ENCODE results near the gene SHC2.

Gene SHC2

DNA sequence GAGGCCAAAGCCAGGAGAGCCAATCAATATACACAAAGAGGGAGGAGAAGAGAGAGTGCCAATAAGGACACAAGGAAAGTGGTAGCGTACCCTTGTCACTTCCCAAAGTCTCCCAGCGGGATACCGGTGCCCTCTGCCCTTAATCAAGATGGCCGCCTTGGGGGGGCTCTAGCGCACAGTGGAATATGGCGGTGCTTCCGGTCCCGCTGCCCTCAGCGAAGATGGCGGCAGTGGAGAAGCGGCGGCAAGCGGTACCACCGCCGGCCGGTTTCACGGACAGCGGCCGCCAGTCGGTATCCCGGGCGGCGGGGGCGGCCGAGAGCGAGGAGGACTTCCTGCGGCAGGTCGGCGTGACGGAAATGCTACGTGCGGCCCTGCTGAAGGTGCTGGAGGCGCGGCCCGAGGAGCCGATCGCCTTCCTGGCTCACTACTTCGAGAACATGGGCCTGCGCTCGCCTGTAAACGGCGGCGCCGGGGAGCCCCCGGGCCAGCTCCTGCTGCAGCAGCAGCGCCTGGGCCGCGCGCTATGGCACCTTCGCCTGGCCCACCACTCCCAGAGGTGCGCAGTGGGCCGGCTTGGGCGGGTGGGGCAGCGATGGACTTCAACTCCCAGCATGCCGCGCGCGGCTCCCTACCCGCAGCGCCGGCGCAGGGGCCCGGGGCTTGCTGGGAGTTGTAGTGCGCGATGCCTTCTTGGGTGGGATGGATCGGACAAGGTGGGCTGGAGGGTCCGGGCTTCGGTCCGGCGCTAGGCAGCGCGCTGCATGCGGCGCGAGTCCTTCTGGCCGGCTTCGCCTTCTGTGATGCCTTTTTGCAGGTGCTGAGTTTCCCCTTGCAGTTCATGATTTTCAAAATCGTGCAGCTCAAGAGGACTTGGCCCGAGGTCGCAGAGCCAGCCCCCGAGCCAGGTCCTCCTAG lies 46.7 kb upstream of the SHC2 start, which contains the start of gene TPGS1:
TSS of gene TPGS1 (plus strand) at position 212 of the 918 bp plus-strand sequence. CDS start at position 222, 10 bp downstream.
- H3K4me2 ChIP-seq (ENCODE audit: low read length) = peak within 1 kb of the TSS; percentile 94
- H3K27ac ChIP-seq (ENCODE audit: low read depth, low read length) = peak within 1 kb of the TSS; percentile 82
- peaks cover 6% of the 10 kb centered on the region; the same call in 1 of the 2 replicates for H3K36me3 ChIP-seq (ENCODE audit: control insufficient read depth, low read length)
- peaks cover 20% of the 10 kb centered on the region for H3K79me2 ChIP-seq (ENCODE audit: control insufficient read depth, low read length)
- no peaks in the 10 kb centered on the region for H3K9me2 ChIP-seq (replicated peaks; ENCODE audit: control insufficient read depth, low read length)
- H3K4me3 ChIP-seq (ENCODE audit: low read length) = peak within 1 kb of the TSS; percentile 81
- peaks cover 39% of the 10 kb centered on the region for H3K4me1 ChIP-seq (ENCODE audit: control insufficient read depth, low read length)
- H3F3A ChIP-seq (ENCODE audit: control insufficient read depth, insufficient read depth) = peaks cover 2% of the 10 kb centered on the region; the same call in 1 of the 2 replicates
- TF ChIP-seq, protein P1, sequence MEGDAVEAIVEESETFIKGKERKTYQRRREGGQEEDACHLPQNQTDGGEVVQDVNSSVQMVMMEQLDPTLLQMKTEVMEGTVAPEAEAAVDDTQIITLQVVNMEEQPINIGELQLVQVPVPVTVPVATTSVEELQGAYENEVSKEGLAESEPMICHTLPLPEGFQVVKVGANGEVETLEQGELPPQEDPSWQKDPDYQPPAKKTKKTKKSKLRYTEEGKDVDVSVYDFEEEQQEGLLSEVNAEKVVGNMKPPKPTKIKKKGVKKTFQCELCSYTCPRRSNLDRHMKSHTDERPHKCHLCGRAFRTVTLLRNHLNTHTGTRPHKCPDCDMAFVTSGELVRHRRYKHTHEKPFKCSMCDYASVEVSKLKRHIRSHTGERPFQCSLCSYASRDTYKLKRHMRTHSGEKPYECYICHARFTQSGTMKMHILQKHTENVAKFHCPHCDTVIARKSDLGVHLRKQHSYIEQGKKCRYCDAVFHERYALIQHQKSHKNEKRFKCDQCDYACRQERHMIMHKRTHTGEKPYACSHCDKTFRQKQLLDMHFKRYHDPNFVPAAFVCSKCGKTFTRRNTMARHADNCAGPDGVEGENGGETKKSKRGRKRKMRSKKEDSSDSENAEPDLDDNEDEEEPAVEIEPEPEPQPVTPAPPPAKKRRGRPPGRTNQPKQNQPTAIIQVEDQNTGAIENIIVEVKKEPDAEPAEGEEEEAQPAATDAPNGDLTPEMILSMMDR (IDR thresholded peaks at IDR 0.05; ENCODE audit: low read depth, low read length, poor library complexity, severe bottlenecking) = no peak
- no peaks in the 10 kb centered on the region for H3K27me3 ChIP-seq (ENCODE audit: control insufficient read depth, low read length)
- H3K9me3 ChIP-seq (ENCODE audit: control insufficient read depth, insufficient read depth, low read length) = no peaks in the 10 kb centered on the region
- no peaks in the 10 kb centered on the region for H4K20me1 ChIP-seq (ENCODE audit: control insufficient read depth, insufficient read depth, low read depth, low read length)

DNA sequence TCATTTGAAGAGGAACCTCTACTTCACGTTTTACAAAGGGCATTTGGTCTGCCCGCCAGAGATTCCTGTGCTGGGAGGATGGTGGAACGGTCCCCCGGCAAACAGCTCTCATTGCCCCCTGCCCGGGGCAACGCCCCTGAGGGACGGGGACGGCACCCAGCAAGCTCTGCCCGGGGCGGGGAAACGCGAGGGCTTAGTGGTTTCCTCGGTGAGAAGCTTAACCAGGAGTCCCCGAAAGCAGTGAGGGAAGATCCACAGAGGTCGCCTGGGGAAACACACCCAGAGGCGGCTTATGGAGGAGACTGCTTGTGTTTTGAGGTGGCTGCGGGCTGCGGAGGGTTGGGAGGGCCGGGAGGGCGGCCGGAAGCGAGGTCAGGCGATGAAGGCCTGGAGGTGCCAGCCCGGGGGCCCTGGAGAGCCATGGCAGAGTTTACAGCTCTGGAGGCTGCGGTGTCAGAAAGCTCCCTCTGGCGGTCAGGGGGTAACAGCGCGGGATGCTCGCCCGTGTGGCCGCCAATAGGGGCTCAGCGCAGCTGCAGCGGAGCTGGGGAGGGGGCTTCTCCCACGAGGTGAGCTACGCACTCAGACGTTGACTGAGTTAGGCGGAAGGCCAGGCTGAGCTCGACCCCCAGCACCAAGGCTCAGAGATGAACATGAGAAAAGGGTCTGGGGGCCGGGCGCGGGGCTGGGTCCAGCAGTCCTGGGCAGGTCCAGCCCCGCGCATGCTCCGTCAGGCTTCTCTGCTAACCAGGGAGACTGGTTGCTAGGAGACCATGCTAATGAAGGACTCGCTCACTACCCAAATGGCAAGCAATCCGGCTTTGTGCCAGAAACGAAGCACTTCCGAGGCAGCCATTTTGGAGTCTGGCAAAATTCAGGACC lies 45.8 kb upstream of the SHC2 start:
- no peak for TF ChIP-seq EZH2phosphoT487 (IDR thresholded peaks at IDR 0.05; ENCODE audit: borderline replicate concordance, low read length)
- TF ChIP-seq, protein P1 (IDR thresholded peaks at IDR 0.05; ENCODE audit: low read depth, low read length, poor library complexity, severe bottlenecking) = peak; percentile 98
- H3K9me3 ChIP-seq (ENCODE audit: control insufficient read depth, insufficient read depth, low read length) = no peaks in the 10 kb centered on the region
- H3K79me2 ChIP-seq (ENCODE audit: control insufficient read depth, low read length) = peaks cover 20% of the 10 kb centered on the region
- peak overlapping the region; percentile 94 for H3K4me2 ChIP-seq (ENCODE audit: low read length)
- H3K36me3 ChIP-seq (ENCODE audit: control insufficient read depth, low read length) = peaks cover 6% of the 10 kb centered on the region; the same call in 1 of the 2 replicates
- peaks cover 2% of the 10 kb centered on the region; the same call in 1 of the 2 replicates for H3F3A ChIP-seq (ENCODE audit: control insufficient read depth, insufficient read depth)
- H3K9me2 ChIP-seq (replicated peaks; ENCODE audit: control insufficient read depth, low read length) = no peaks in the 10 kb centered on the region
- no peaks in the 10 kb centered on the region for H4K20me1 ChIP-seq (ENCODE audit: control insufficient read depth, insufficient read depth, low read depth, low read length)
- no peaks in the 10 kb centered on the region for H3K27me3 ChIP-seq (ENCODE audit: control insufficient read depth, low read length)
- H3K27ac ChIP-seq (ENCODE audit: low read depth, low read length) = peak overlapping the region; percentile 82
- H3K4me1 ChIP-seq (ENCODE audit: control insufficient read depth, low read length) = peaks cover 40% of the 10 kb centered on the region
- peak overlapping the region; percentile 81 for H3K4me3 ChIP-seq (ENCODE audit: low read length)

DNA sequence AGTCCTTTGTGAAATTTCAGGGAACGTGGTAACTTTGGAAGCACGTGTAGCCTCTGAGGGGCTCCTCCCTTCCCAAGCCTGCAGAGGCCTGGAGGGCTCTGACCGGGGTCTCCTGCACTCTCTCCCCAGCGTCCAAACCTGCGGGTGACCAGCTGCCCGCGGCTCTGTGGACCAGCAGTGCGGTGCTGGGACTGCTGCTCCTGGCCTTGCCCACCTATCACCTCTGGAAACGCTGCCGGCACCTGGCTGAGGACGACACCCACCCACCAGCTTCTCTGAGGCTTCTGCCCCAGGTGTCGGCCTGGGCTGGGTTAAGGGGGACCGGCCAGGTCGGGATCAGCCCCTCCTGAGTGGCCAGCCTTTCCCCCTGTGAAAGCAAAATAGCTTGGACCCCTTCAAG lies 43.8 kb upstream of the SHC2 start:
- Histone ChIP-seq H3K4me1 (ENCODE audit: control insufficient read depth, low read length) (peaks cover 25% of the 10 kb centered on the region), H3F3A (ENCODE audit: control insufficient read depth, insufficient read depth) (no peaks in the 10 kb centered on the region), H3K9me2 (replicated peaks; ENCODE audit: control insufficient read depth, low read length) (no peaks in the 10 kb centered on the region), H3K4me3 (ENCODE audit: low read length) (no peak overlapping the region), H4K20me1 (ENCODE audit: control insufficient read depth, insufficient read depth, low read depth, low read length) (no peaks in the 10 kb centered on the region), H3K79me2 (ENCODE audit: control insufficient read depth, low read length) (peaks cover 17% of the 10 kb centered on the region), H3K4me2 (ENCODE audit: low read length) (no peak overlapping the region), H3K27me3 (ENCODE audit: control insufficient read depth, low read length) (no peaks in the 10 kb centered on the region), H3K27ac (ENCODE audit: low read depth, low read length) (no peak overlapping the region), H3K9me3 (ENCODE audit: control insufficient read depth, insufficient read depth, low read length) (no peaks in the 10 kb centered on the region), H3K36me3 (ENCODE audit: control insufficient read depth, low read length) (peaks cover 4% of the 10 kb centered on the region; the same call in 1 of the 2 replicates)
- TF ChIP-seq EZH2phosphoT487 (IDR thresholded peaks at IDR 0.05; ENCODE audit: borderline replicate concordance, low read length) = no peak
- TF ChIP-seq, protein P1 (IDR thresholded peaks at IDR 0.05; ENCODE audit: low read depth, low read length, poor library complexity, severe bottlenecking) = no peak
